Smooth muscle cell (in vitro differentiated cells): ENCODE measurements around the gene SUGP1. TPM values are rescaled to one million over a fixed set of nuclear protein-coding genes. Genes with fewer than 3 reads are reported as not detected.

Experiments
- DNase-seq: peaks from one replicate; lab custom pipeline; 2025; ENCODE audit not compliant: unreplicated experiment; lab: John Stamatoyannopoulos, UW
- H2AFZ ChIP-seq: fragments of 200-600 bp; sonication (generic); 2 replicates; pipeline ENCODE4 v1.6.0; 2016; ENCODE audit warnings: antibody characterized with exemption, low read depth, mild to moderate bottlenecking
- H3F3A ChIP-seq: fragments of 200-600 bp; sonication (generic); 2 replicates; pipeline ENCODE4 v1.6.0; 2017; ENCODE audit warnings: antibody characterized with exemption, low read depth
- H3K27ac ChIP-seq: fragments of 200-600 bp; sonication (generic); 2 replicates; pipeline ENCODE4 v1.5.1; 2016; ENCODE audit warnings: low read depth, mild to moderate bottlenecking
- H3K27me3 ChIP-seq: fragments of 200-600 bp; sonication (generic); 2 replicates; pipeline ENCODE4 v1.6.1; 2016; ENCODE audit warnings: low read depth, mild to moderate bottlenecking
- H3K36me3 ChIP-seq: fragments of 200-600 bp; sonication (generic); 2 replicates; pipeline ENCODE4 v1.5.1; 2016; ENCODE audit warnings: low read depth
- H3K4me1 ChIP-seq: fragments of 200-600 bp; sonication (generic); 2 replicates; pipeline ENCODE4 v1.5.1; 2016; ENCODE audit warnings: low read depth
- H3K4me2 ChIP-seq: fragments of 200-600 bp; sonication (generic); 2 replicates; pipeline ENCODE4 v1.6.0; 2016; ENCODE audit warnings: mild to moderate bottlenecking
- H3K4me3 ChIP-seq: fragments of 200-600 bp; sonication (generic); 2 replicates; pipeline ENCODE4 v1.5.1; 2016; ENCODE audit warnings: mild to moderate bottlenecking
- H3K79me2 ChIP-seq: fragments of 200-600 bp; sonication (generic); 2 replicates; pipeline ENCODE4 v1.6.0; 2016; ENCODE audit warnings: low read depth, mild to moderate bottlenecking
- H3K9ac ChIP-seq: fragments of 200-600 bp; sonication (generic); 2 replicates; pipeline ENCODE4 v1.6.0; 2016; ENCODE audit warnings: low read depth
- H3K9me3 ChIP-seq: fragments of 200-600 bp; sonication (generic); replicated peaks from 2 replicates; pipeline ENCODE4 v1.5.1; 2016; ENCODE audit warnings: low read depth
- H4K20me1 ChIP-seq: fragments of 200-600 bp; sonication (generic); 2 replicates; pipeline ENCODE4 v1.6.0; 2016; ENCODE audit warnings: low read depth
- WGBS: methylation state at CpG from one replicate; pipeline ENCODE4 v1.1.7; 2016; ENCODE audit warnings: low lambda C conversion rate; 5-methylcytosine and 5-hydroxymethylcytosine counted together
- polyA plus RNA-seq: library from polyadenylated mRNA; unstranded; fragments of >200 nt; fragmentation: Nextera tagmentation; extraction: Ambion mirVana; gene quantifications from 2 replicates; pipeline ENCODE4 v1.2.1, GENCODE V29; 2016
- total RNA-seq: library from RNA; depleted of rRNA; stranded (reverse); fragments of >200 nt; gene quantifications from 2 replicates; pipeline ENCODE4 v1.2.3, GENCODE V29; 2014
- TF ChIP-seq, protein P1 (sequence below): fragments of 200-600 bp; sonication (generic); IDR thresholded peaks from 2 replicates; pipeline ENCODE4 v1.5.1; 2017; ENCODE audit warnings: borderline replicate concordance, mild to moderate bottlenecking, antibody characterized with exemption; ENCODE audit not compliant: insufficient read depth, poor library complexity, severe bottlenecking

SUGP1 gene
- total and polyA plus RNA-seq, 2 experiments from 2014 or later = 19.9 to 54.1 TPM

DNA sequence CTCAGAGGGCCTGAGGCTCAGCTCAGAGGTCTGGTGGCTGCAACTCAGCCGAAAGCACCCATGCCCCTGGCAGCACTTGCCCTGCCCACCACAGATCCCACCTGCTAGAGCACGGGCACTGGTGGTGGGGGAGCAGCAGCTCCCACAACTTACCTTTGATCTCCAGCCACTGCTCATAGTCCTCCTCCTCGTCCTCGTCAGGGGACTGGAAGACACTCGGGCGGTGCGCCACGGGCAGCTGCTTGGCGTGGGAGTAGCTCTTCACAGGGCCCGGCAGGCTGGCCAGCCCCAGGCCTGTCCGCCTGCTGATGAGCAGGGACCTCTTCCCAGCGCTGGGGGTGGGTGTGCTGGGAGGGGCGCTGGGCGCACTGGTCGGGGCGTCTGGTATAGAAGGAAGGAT is 14.6 kb downstream of the SUGP1 start:
- H3K9me3 ChIP-seq = no peaks in the 10 kb centered on the region
- DNase-seq = no peak
- no peaks in the 10 kb centered on the region for H3K27me3 ChIP-seq
- H3K4me1 ChIP-seq = no peaks in the 10 kb centered on the region
- no peaks in the 10 kb centered on the region for H3K36me3 ChIP-seq
- H3K79me2 ChIP-seq = no peaks in the 10 kb centered on the region
- peaks cover 6% of the 10 kb centered on the region for H4K20me1 ChIP-seq
- H3F3A ChIP-seq = no peaks in the 10 kb centered on the region
- H3K4me2 ChIP-seq = no peak overlapping the region
- no peak overlapping the region for H3K27ac ChIP-seq
- no peak overlapping the region for H2AFZ ChIP-seq
- H3K9ac ChIP-seq = no peak overlapping the region
- TF ChIP-seq, protein P1, sequence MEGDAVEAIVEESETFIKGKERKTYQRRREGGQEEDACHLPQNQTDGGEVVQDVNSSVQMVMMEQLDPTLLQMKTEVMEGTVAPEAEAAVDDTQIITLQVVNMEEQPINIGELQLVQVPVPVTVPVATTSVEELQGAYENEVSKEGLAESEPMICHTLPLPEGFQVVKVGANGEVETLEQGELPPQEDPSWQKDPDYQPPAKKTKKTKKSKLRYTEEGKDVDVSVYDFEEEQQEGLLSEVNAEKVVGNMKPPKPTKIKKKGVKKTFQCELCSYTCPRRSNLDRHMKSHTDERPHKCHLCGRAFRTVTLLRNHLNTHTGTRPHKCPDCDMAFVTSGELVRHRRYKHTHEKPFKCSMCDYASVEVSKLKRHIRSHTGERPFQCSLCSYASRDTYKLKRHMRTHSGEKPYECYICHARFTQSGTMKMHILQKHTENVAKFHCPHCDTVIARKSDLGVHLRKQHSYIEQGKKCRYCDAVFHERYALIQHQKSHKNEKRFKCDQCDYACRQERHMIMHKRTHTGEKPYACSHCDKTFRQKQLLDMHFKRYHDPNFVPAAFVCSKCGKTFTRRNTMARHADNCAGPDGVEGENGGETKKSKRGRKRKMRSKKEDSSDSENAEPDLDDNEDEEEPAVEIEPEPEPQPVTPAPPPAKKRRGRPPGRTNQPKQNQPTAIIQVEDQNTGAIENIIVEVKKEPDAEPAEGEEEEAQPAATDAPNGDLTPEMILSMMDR = no peak
- no peak overlapping the region for H3K4me3 ChIP-seq
- 97% methylated on average over 16 of the region's 16 CpGs for WGBS

DNA sequence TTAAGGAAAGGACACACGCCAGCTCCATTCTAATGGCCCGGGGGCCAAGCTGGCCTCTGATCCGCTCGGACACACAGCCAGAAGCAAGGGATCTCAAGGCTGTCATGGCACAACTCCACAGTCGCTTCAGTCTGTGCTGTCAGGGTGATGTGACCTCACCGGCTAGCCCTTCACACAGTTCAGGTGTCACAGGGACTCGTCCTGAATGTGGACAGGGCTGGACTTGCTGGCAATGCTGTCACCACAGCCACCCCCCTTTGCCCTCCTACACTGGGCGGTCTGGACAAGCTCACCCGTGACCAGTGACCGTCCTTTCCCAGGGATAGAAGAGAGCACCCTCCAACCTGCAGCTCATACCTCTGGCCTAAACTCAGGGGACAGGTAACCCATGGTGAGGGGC is 15.2 kb downstream of the SUGP1 start:
- TF ChIP-seq, protein P1 = no peak
- no peak overlapping the region for H3K9ac ChIP-seq

DNA sequence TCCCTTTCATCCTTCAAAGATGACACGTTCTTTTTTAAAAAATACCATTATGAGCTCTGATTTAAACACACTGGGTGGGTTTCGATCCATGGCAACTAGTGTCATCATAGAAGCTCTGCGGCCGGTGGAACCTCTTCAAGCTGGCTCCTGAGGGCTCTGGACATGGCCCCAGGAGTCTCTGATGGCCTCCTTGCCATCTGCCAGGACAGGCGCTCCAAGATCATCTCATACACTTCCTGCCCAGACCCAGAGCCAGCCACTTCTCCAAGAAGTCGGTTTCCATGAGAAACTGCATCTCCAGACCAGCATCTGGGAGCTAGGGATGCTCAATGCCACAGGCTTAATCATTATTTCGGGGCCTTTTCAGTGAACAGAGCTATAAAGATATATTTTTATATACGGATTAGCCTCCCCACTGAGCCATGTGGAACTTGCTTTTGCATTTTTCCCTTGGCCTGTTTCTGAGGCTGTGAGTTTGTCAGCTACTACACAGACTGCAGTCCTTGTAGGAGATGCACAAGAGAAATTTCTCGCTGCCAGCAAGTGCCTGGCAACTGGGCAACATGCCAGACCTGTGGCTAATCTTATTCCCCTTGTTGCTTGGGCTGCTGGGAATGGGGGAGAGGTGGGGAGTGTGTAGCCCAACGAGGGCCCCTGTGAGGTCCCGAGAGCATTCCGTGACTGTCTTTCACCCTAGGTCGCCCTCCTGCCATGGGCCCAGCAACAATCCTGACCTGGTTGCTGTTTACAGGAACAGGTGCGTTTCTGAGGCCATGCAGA is 15.9 kb downstream of the SUGP1 start:
- TF ChIP-seq, protein P1 = no peak
- no peaks in the 10 kb centered on the region for H3K79me2 ChIP-seq
- no peak overlapping the region for H3K4me2 ChIP-seq
- H3K27ac ChIP-seq = no peak overlapping the region
- no peak for DNase-seq
- no peaks in the 10 kb centered on the region for H3K36me3 ChIP-seq
- H3K9me3 ChIP-seq = no peaks in the 10 kb centered on the region
- peaks cover 3% of the 10 kb centered on the region for H4K20me1 ChIP-seq
- WGBS = 96% methylated on average over 14 of the region's 14 CpGs
- no peaks in the 10 kb centered on the region for H3K27me3 ChIP-seq
- H3K4me1 ChIP-seq = no peaks in the 10 kb centered on the region
- H3K9ac ChIP-seq = no peak overlapping the region
- no peak overlapping the region for H3K4me3 ChIP-seq
- H3F3A ChIP-seq = no peaks in the 10 kb centered on the region
- no peak overlapping the region for H2AFZ ChIP-seq

More for the DNA sequence above, 15.2 kb downstream of the SUGP1 start:
- Histone ChIP-seq H3K36me3 (no peaks in the 10 kb centered on the region), H3K4me3 (no peak overlapping the region), H4K20me1 (peaks cover 3% of the 10 kb centered on the region), H3K4me1 (no peaks in the 10 kb centered on the region), H3K9me3 (no peaks in the 10 kb centered on the region), H3K4me2 (no peak overlapping the region), H3K79me2 (no peaks in the 10 kb centered on the region), H3K27me3 (no peaks in the 10 kb centered on the region), H3K27ac (no peak overlapping the region), H3F3A (no peaks in the 10 kb centered on the region), H2AFZ (no peak overlapping the region)
- over 99% methylated on average over 10 of the region's 10 CpGs for WGBS
- DNase-seq = no peak

DNA sequence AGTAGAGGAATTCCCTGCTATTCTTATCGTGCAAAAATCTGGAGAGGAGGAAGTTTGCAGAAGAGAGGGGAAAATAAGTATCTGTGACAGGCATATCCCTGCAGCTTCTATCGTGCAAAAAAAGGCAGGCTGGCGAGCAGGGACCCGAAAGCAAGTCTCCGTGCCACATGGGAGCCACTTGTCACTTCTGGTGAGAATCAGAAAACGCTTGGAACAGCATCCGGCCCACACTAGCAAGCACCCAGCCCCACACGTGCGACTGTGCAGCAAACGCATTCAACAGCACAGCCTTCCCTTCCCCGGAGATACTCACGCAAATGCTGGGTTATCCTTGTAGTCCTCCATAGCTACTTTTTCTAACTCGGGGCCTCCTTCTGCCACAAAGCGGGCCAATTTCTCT is 16.9 kb downstream of the SUGP1 start:
- Histone ChIP-seq H3K9me3 (no peaks in the 10 kb centered on the region), H4K20me1 (peaks cover 3% of the 10 kb centered on the region), H3K4me1 (no peaks in the 10 kb centered on the region), H2AFZ (no peak overlapping the region), H3K9ac (no peak overlapping the region), H3K4me2 (no peak overlapping the region), H3K27me3 (no peaks in the 10 kb centered on the region), H3F3A (no peaks in the 10 kb centered on the region), H3K79me2 (no peaks in the 10 kb centered on the region), H3K4me3 (no peak overlapping the region), H3K36me3 (no peaks in the 10 kb centered on the region), H3K27ac (no peak overlapping the region)
- 95% methylated on average over 14 of the region's 14 CpGs for WGBS
- no peak for DNase-seq
- TF ChIP-seq, protein P1 = no peak
